GM12801 (cell line): ENCODE measurements around the gene TIMP4.
A peak's percentile ranks its signal among the peaks of the same experiment; 100 is the strongest.

Experiments used
- CTCF ChIP-seq: IDR thresholded peaks from one replicate; pipeline ENCODE4 v1.5.1; 2011; ENCODE audit warnings: control low read depth; ENCODE audit not compliant: insufficient read length; ENCODE audit errors: extremely low read depth

TIMP4 gene

GRCh38 chr3:12178091-12178820 lies 19.5 kb upstream of the TIMP4 start:
- no peak for TF ChIP-seq CTCF

- TF ChIP-seq CTCF = no peak
These were observed 18.4 kb upstream of the TIMP4 start for GRCh38 chr3:12177126-12177525.

GRCh38 chr3:12175844-12176453 lies 17.2 kb upstream of the TIMP4 start:
- peak; percentile 12 for TF ChIP-seq CTCF

GRCh38 chr3:12175137-12175593 lies 16.5 kb upstream of the TIMP4 start:
- no peak for TF ChIP-seq CTCF

GRCh38 chr3:12170207-12170606 lies 11.5 kb upstream of the TIMP4 start:
- no peak for TF ChIP-seq CTCF

- TF ChIP-seq CTCF = no peak
These were observed 7.2 kb upstream of the TIMP4 start for GRCh38 chr3:12165909-12166308.

- TF ChIP-seq CTCF = no peak
These were observed 502 bp upstream of the TIMP4 start for GRCh38 chr3:12159227-12159601.
